HG03196 (cell line): ENCODE measurements around the gene IGSF22.

Source experiments
- ATAC-seq: cut with Tn5 transposase; IDR thresholded peaks from one replicate; pipeline ENCODE4 v1.9.1; 2021; ENCODE audit not compliant: unreplicated experiment

The IGSF22 gene

GRCh38 chr11:18745251-18745650 is 19.3 kb upstream of the IGSF22 start:
- ATAC-seq: no peak

DNA sequence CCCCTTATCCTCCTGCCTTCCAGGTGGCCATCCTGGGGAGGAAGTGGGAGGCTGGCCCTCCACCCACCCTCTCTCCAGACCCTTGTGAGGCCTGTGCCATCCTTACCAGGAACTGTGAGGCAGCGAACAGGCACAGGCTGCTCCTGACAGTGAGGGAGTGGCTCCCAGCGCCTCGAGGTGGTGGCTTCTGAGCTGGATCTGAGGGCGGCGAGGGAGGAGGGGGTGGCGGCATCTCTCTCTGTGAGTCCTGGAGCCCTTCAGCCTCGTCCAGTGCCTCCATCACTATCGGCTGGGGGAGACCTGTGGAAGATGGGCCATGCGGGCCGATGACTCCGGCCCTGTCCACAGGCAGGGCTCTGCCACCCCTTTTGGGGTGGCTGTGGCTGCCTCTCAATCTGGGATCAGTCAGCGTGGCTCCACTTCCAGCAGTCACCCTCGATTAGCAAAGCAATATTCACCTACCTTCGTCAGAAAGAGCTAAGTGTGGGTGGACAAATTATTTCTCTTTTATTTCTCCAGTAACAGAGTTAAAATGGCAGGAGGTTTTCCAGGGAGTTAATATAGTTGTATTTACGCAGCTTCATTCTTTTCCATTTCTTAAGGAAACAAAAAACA is 18.0 kb upstream of the IGSF22 start:
- no peak for ATAC-seq

GRCh38 chr11:18743365-18743764 is 17.4 kb upstream of the IGSF22 start:
- ATAC-seq: no peak

GRCh38 chr11:18741783-18742182 is 15.8 kb upstream of the IGSF22 start:
- ATAC-seq: no peak

GRCh38 chr11:18739685-18740084 is 13.7 kb upstream of the IGSF22 start:
- no peak for ATAC-seq

DNA sequence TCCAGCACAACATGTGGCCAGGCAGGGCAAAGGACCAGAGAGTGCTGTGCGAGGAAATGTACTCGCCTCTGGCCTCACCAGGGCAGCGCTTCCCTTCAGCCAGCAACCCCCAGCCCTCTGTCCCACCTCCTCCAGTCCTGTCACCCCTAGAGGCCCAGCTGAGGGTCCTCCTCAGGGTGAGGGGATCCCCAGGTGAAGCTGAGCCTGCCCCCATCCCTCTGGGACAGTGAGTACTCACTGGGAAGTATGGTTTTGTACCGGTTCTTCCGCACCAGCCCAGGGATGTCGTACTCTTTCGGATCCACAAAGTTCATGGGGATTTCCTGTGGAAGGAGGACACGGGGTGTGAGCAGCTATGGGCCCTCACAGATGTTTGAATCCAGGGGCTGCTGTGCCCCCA is 11.7 kb upstream of the IGSF22 start:
- ATAC-seq: no peak

DNA sequence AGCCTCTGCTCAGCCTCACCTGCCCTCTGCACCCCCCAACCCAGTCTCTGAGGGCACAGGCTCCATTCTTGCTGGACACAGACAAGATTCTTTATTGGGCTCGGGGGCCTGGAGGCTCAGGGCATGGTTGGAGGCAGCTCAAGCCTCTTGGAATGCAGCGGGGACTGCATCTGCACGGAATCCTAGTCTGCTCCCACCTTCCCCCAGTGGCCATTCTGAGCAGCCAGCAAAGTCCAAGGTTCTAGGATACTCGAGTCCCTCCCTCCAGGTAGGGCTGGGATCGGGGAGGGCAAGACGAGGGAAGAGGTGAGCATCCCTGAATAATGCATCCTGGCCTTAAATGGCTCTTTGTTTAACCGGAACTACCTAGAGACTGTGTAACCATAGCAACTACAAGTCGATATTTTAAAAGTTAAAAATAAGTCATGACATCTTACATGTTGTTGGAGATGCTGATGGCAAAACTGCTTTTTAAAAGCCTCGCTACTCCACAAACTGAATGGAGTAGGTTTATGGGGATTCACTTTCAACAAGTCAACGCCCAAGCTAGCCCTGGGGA is 10.7 kb upstream of the IGSF22 start:
- ATAC-seq: no peak

GRCh38 chr11:18733202-18733601 is 7.2 kb upstream of the IGSF22 start:
- no peak for ATAC-seq

- peak; percentile 48 for ATAC-seq
These were observed 6.2 kb upstream of the IGSF22 start for GRCh38 chr11:18731949-18732821.

DNA sequence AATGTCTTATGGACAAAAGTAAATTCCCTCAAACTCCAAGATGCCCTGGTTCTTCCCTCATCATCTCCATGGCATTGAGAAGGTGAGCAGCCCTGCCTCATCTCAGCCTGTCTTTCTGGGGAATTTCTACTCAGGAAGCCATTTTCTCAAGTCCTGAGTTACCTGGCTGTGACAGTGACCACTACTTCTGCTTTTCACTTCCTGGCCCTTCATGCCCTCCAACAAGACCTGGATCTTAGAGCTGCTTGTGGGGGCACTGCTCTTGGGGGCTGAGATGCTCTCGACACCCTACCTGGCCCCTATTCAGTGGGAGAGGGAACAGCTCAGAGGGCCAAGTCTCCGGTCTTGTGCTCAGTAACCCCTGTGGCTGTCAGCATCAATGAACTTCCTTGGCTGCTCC is 5.5 kb upstream of the IGSF22 start:
- ATAC-seq: no peak

- no peak for ATAC-seq
These were observed 4.0 kb upstream of the IGSF22 start for GRCh38 chr11:18730020-18730419.

DNA sequence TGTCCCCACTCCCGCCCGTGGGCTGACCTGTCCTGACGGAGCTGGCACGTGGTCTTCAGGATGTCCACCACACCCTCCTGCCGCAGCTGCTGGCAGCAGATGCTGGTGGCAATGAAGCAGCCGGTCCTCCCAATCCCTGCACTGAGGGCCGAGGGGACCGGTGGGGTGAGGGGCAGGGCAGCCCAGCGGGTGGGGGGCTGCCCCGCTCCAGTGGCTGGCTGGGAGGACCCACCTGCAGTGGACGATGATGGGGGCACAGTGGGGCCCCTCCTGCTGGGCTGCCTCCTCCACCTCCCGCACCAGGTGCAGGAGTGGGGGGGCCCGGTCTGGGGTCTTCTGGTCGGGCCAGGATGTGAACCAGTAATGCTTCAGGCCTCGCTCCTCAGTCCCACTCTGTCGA is 3.4 kb upstream of the IGSF22 start:
- ATAC-seq: no peak

DNA sequence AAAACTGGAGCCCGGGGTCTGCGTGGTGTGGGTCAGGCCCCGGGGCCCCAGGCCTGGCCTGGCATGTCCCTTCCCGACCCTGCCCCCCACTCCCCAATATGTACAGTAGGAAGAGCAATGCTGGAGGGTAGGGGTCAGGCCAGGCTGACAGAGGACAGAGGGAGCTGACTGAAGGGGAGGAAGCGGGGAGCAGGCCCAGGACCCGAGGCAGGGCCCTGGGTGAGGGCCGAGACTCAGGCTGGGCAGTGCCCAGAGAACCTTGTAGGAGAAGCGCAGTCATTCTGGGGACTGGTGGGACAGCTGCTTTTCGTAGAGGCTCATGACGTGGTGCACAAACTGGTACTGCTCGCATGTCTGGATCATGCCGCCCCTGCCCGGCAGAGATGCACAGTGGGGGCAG is 2.7 kb upstream of the IGSF22 start:
- no peak for ATAC-seq

DNA sequence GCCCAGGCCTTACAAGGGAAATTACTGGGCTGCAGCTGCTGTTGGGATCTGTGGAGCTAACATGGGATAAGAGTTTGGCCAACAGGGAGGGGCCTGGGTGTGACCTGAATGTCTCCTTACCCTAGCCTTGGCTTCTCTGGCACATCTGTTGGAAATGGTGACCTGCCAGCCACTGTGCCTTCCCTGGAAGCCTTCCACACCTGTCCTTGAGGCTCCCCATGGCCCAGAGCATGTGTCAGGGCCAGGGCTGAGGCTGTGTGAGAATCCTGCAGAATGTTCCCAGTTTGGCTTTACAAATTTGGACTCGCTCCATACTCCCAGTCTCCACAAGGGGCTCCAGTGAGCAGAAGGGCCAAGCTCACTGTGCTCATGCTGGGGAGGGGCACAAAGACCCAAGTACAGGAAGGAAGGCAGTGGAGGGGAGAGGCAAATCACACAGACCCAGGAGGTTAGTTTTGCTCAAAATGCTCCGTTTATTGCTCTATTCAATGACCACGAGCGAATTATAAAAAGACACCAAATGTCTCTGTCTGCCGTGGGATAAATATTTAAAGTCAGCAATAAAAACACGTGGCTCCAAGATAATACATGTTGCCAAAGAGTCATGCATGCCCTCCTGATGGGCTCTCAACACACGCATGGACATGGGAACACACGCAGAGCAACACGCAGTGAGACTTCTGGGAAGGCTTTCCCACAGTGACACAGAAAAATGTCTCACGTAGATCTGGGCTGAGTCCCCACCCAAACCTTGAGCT is 1.7 kb upstream of the IGSF22 start:
- ATAC-seq: no peak

DNA sequence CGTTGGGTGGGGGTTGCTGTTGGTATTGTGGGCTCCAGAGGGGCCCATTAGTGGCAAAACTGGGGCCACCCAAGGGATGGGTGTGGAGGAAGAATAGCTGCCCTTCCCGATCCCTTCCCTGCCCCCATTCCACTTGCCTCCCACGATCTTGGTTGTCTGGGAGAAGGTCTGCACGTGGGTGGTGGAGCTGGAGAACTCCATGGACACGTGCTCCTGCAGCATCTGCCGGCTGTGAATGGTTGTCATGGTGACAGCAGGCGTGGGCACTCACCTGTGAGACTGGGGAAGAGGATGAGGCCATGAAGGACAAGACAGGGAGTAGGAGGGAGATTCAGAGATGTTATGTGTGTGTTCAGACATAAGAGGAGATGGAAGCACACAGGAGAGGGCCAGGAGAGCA is 2.0 kb downstream of the IGSF22 start:
- no peak for ATAC-seq

DNA sequence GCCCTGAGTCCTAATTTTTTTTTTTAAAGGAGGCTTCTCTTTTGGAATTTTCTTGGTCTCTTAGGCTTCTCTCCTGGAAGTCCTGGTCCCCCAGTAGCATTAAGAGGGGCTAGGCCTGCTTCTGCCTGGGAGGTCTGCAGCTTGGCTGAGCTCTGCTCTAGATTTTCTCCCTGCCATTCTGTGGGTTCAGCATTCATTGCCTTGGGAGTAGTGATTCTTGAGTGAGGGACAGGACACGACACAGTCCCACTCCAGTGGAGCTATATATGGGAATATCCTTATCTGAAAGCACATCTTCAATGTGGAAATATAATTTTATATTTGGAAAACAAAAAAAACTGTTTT is 3.7 kb downstream of the IGSF22 start:
- ATAC-seq: no peak

- ATAC-seq: peak; percentile 55
These were observed 4.3 kb downstream of the IGSF22 start for GRCh38 chr11:18721561-18722292.

DNA sequence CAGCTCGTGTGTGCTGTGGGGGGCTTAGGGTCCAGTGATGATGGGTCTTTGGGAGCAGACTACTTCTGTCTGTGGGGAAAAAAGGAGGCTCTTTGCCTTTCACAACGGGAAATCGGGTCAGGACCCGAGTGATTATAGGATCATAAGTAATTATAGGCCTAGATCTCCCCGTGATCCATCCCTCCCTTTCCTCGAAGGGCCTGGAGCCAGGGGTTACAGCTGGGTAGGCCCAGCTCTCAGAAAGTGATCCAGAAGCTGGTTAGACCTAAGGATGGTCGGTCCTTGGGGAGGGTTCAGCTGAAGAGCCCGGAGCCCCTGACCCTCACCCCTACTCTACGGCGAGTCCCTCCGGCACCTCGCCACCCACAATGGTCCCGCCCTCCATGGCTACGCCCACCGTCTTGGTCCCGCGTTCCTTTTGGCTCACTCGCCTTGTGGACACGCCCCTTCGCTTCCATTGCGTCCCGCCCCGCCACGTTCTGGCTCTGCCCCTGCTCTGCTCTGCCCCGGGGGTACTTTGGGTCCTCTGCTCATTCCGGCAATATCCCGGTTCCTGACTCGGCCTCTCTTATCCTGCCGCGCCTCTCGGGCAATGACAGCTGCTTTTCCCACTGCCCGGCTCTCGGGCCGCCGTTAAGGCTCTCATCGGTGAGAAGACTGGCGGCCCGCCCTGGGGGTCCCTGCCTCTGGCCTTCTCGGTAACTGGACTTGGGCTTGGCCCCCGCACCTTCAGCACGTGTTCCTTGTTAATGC is 5.0 kb downstream of the IGSF22 start:
- peak; percentile 54 for ATAC-seq

GRCh38 chr11:18720091-18720807 is 5.7 kb downstream of the IGSF22 start:
- ATAC-seq: no peak

DNA sequence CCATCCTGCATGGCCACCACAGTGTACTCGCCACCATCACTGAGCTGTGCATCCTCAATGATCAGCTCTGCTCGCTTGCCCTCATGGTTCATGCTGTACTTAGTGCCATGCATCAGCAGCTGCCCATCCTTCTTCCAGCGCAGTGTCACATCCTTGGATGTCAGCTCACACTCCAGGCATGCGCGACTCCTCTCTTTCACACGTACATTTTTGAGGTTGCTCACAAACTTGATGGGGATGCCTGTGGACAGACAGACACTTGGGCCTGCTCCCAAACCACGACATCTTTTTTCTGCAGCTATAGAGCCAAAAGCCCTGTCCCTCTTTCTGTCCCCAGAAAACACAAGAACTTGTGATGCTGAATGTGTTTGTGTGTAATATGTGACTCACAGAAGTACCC is 10.5 kb downstream of the IGSF22 start:
- ATAC-seq: no peak
